ENCODE results near the gene CFDP1. TPM values are rescaled to one million over a fixed set of nuclear protein-coding genes. Genes with fewer than 3 reads are reported as not detected.

The CFDP1 gene
- polyA plus RNA-seq, 2 of the 4 experiments (the other 2 are of a cell fraction) = 70.2 to 72.8 TPM

- WGBS (ENCODE audit: missing lambda C conversion rate) = 67% methylated on average over 14 of the region's 14 CpGs
- FAIRE-seq (no peak), ATAC-seq (no peak), DNase-seq (ENCODE audit: low read depth in 1 of 2, low spot score in 1 of 2) (no peak)
- Histone ChIP-seq H3K9me3 (no peaks in the 10 kb centered on the region), H3K4me3 (no peak overlapping the region), H3K4me2 (no peak overlapping the region), H3K27ac (no peak overlapping the region), H3K4me1 (peaks cover 8% of the 10 kb centered on the region; the same call in 1 of the 3 replicates)
- ChIA-PET CTCF (interaction anchor here (1.3 to 2.2 kb wide), 3 partner anchors 17 to 34 kb away, joined by 3 to 8 read pairs (median 3); no protein-coding TSS in a partner anchor), POLR2A (no interaction called here)
- TF ChIP-seq HOXA7 (CRISPR knock-in tag; IDR thresholded peaks at IDR 0.05) = no peak
- TF ChIP-seq NPAS2 (CRISPR knock-in tag; IDR thresholded peaks at IDR 0.05; ENCODE audit: borderline replicate concordance) = no peak
- TF ChIP-seq KDM1A (IDR thresholded peaks at IDR 0.05; ENCODE audit: low read depth) = no peak
Measured at GRCh38 chr16:75482434-75483205, 49.3 kb upstream of the CFDP1 start.

DNA sequence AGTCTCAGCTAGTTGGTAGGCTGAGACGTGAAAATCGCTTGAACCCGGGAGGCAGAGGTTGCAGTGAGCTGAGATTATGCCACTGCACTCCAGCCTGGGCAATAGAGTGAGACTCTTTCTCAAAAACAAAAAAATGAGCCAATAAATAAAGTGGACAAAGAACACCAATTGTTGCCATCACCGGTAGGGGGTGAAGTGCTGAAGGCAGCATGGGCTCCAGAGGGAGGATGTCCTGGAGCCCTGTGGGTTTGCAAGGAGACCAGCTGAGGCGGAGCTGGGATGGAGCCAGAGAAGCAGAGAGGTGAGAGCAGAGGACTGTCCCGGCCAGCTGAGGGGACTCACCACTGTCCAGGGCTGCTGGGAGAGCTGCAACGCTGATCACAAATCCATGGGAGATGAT, 48.2 kb upstream of the CFDP1 start:
- FAIRE-seq = no peak
- TF ChIP-seq RAD21 (conservative IDR thresholded peaks at IDR 0.05 in 1 of 2, IDR thresholded peaks at IDR 0.05 in 1 of 2) (peak; percentile 11 to 20; a peak in 1 of 5 replicates), ZNF302 (CRISPR knock-in tag; IDR thresholded peaks at IDR 0.05) (no peak), CTCF (IDR thresholded peaks at IDR 0.05) (peak; percentile 26), TFCP2L1 (CRISPR knock-in tag; IDR thresholded peaks at IDR 0.05) (no peak)
- Histone ChIP-seq H3K4me2 (no peak overlapping the region), H3K9me3 (no peaks in the 10 kb centered on the region), H3K4me1 (peaks cover 8% of the 10 kb centered on the region; the same call in 1 of the 3 replicates), H3K27ac (no peak overlapping the region), H3K4me3 (no peak overlapping the region)
- peak; percentile 61 to 64 for DNase-seq (ENCODE audit: low read depth in 1 of 2, low spot score in 1 of 2)
- POLR2A ChIA-PET = no interaction called here
- CTCF ChIA-PET = interaction anchor here (0.5 to 2.2 kb wide), 7 partner anchors 9 to 244 kb away, joined by 3 to 8 read pairs (median 4); no protein-coding TSS in a partner anchor
- peak; percentile 61 to 79 for ATAC-seq
- 24% methylated on average over 7 of the region's 7 CpGs for WGBS (ENCODE audit: missing lambda C conversion rate)

DNA sequence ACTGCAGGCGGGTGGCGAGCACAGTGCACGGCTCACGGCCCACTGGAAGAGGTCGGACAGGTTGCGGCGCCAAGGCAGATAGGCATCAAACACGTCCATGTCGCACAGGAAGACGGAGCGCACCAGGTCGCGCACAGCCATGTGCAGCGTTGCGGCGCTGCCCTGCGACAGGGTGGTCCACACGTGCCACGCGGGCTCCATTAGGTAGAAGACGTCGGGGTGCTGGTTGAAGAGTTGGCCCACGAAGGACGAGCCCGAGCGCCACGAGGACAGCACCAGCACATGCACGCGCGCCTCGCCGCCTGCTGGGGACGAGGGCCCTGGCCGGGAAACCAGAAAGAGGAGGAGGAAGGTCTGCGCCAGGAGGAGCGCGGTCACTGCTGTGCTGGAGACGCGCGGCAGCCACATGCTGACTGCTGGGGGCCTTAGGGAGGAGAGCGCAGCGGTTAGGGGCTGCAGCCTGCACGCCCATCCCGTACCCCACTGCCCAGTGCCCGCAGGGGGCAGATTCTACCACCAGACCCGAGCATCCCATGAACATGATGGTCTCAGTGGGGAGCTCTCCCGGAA, 46.2 kb upstream of the CFDP1 start:
- no peaks in the 10 kb centered on the region for H3K9me3 ChIP-seq
- no peak overlapping the region for H3K4me3 ChIP-seq
- ChIA-PET CTCF (interaction anchor here (0.6 to 5.8 kb wide), 3 partner anchors 8 to 38 kb away, joined by 4 to 53 read pairs (median 6); partner anchors contain the start of gene TMEM170A), POLR2A (no interaction called here)
- DNase-seq (ENCODE audit: low read depth in 1 of 2, low spot score in 1 of 2) (no peak), FAIRE-seq (no peak), ATAC-seq (no peak)
- no peak overlapping the region for H3K27ac ChIP-seq
- no peak overlapping the region for H3K4me2 ChIP-seq
- TF ChIP-seq KDM5A (IDR thresholded peaks at IDR 0.05) (no peak), CBX2 (IDR thresholded peaks at IDR 0.05; ENCODE audit: borderline replicate concordance, low read depth) (no peak), CHD2 (IDR thresholded peaks at IDR 0.05; ENCODE audit: low read length, partially characterized antibody) (no peak), ELK1 (IDR thresholded peaks at IDR 0.05; ENCODE audit: low read depth, low read length) (no peak), RAD21 (conservative IDR thresholded peaks at IDR 0.05 in 1 of 2, IDR thresholded peaks at IDR 0.05 in 1 of 2) (no peak), FOXS1 (CRISPR knock-in tag; IDR thresholded peaks at IDR 0.05) (no peak), BHLHE40 (IDR thresholded peaks at IDR 0.05; ENCODE audit: low read depth, low read length) (no peak), RARB (CRISPR knock-in tag; IDR thresholded peaks at IDR 0.05) (no peak), EHMT2 (IDR thresholded peaks at IDR 0.05; ENCODE audit: low read depth) (no peak), RFX5 (IDR thresholded peaks at IDR 0.05) (no peak), MYC (IDR thresholded peaks at IDR 0.05; ENCODE audit: borderline replicate concordance, low read length) (no peak), HEYL (CRISPR knock-in tag; IDR thresholded peaks at IDR 0.05) (no peak), POLR2A (IDR thresholded peaks at IDR 0.05; ENCODE audit: low read length) (no peak), CTCF (IDR thresholded peaks at IDR 0.05) (no peak), ZSCAN20 (CRISPR knock-in tag; IDR thresholded peaks at IDR 0.05) (no peak), SMC3 (IDR thresholded peaks at IDR 0.05) (no peak)
- TF ChIP-seq, protein P1, sequence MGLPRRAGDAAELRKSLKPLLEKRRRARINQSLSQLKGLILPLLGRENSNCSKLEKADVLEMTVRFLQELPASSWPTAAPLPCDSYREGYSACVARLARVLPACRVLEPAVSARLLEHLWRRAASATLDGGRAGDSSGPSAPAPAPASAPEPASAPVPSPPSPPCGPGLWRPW (IDR thresholded peaks at IDR 0.05) = no peak
- TF ChIP-seq, protein P2, sequence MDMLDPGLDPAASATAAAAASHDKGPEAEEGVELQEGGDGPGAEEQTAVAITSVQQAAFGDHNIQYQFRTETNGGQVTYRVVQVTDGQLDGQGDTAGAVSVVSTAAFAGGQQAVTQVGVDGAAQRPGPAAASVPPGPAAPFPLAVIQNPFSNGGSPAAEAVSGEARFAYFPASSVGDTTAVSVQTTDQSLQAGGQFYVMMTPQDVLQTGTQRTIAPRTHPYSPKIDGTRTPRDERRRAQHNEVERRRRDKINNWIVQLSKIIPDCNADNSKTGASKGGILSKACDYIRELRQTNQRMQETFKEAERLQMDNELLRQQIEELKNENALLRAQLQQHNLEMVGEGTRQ (IDR thresholded peaks at IDR 0.05) = no peak
- WGBS (ENCODE audit: missing lambda C conversion rate) = 87% methylated on average over 47 of the region's 47 CpGs
- peaks cover 8% of the 10 kb centered on the region; the same call in 1 of the 3 replicates for H3K4me1 ChIP-seq
